Activated CD4-positive, alpha-beta T cell treated with anti-CD3 and anti-CD28 coated beads for 36 hours (primary cell): ENCODE results near the gene EXOC3L2. TPM values are rescaled to one million over a fixed set of nuclear protein-coding genes. Genes with fewer than 3 reads are reported as not detected.

ENCODE experiments used
- ATAC-seq: fragments of 200-7000 bp; cut with Tn5 transposase; one replicate; pipeline ENCODE4 v1.10.0; 2021; ENCODE audit warnings: mild to moderate bottlenecking, moderate library complexity
- CTCF ChIA-PET: fragments of 350-600 bp; sonication (Branson Sonifier 250); formaldehyde crosslinking; loops from one replicate; lab custom pipeline; 2021; ENCODE audit warnings: antibody characterized with exemption; lab: Charles Lee
- POLR2A ChIA-PET: fragments of 350-600 bp; sonication (Branson Sonifier 250); formaldehyde crosslinking; loops from one replicate; lab custom pipeline; 2021; ENCODE audit warnings: antibody characterized with exemption, inconsistent platforms; lab: Charles Lee
- DNase-seq: peaks from one replicate; pipeline ENCODE4 v3.0.0-alpha.2; 2020
- H3K27ac Mint-ChIP-seq: one replicate; pipeline ENCODE4 v1.8.0; 2021; ENCODE audit warnings: mixed read lengths
- H3K27me3 Mint-ChIP-seq: one replicate; pipeline ENCODE4 v1.8.0; 2021; ENCODE audit warnings: mixed read lengths
- H3K36me3 Mint-ChIP-seq: one replicate; pipeline ENCODE4 v1.8.0; 2021; ENCODE audit warnings: low read depth, mixed read lengths
- H3K4me1 Mint-ChIP-seq: one replicate; pipeline ENCODE4 v1.8.0; 2021; ENCODE audit warnings: mixed read lengths
- H3K4me3 Mint-ChIP-seq: one replicate; pipeline ENCODE4 v1.8.0; 2021; ENCODE audit warnings: mild to moderate bottlenecking, moderate library complexity, mixed read lengths
- H3K9me3 Mint-ChIP-seq: one replicate; pipeline ENCODE4 v1.8.0; 2021; ENCODE audit warnings: low read depth, mixed read lengths
- intact Hi-C, 2 experiments: fragments of 100-400 bp; cut with DNase I in 1 of 2; cut with micrococcal nuclease in 1 of 2; formaldehyde crosslinking; loops; one replicate each; pipeline versions ENCODE4 v1.14.2 to v1.15.1; 2022 to 2024; cut with DNase I, micrococcal nuclease
- total RNA-seq, 2 experiments: library from RNA; stranded (reverse); gene quantifications; one replicate each; pipeline ENCODE4 v1.2.3, GENCODE V29; 2021

The EXOC3L2 gene
- total RNA-seq, 2 experiments from 2014 or later = not detected

DNA sequence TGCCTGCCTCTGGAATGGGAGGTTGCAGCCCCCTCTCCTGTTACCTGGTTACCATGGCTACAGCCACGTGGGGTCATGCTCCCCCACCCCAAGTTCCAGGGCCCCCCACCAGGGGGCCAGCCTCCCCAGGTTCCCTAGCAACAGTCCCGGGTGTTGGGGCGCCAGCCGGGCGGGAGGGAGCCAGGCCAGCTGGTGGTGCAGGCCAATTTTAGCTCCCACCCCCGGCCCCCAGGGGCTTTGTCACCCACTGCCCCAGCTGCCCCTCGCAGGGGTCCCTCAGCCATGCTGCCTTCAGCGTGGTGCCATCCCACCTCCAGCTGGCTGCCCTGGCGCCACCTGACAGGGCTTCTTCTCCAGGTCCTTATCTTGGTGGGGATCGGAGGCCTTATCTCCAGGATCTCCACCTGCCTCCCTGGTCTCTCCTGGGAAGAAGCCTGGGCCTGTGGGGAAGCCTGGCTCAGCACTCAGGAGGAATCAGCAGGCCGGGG, 8.9 kb upstream of the EXOC3L2 start:
- Mint-ChIP-seq H3K36me3 (peaks cover 3% of the 10 kb centered on the region), H3K27ac (no peak overlapping the region), H3K4me3 (no peak overlapping the region), H3K4me1 (peaks cover 29% of the 10 kb centered on the region), H3K9me3 (no peaks in the 10 kb centered on the region), H3K27me3 (peaks cover 2% of the 10 kb centered on the region)
- CTCF ChIA-PET = interaction anchor here (0.9 to 1.1 kb wide), 3 partner anchors 64 to 85 kb away, joined by 3 to 5 read pairs (median 4); no protein-coding TSS in a partner anchor
- intact Hi-C loops = loop anchor here in 1 of 2 experiments (5.0 kb wide), 1 partner anchor 83 kb away; no protein-coding TSS in a partner anchor
- DNase-seq = peak; percentile 37
- no peak for ATAC-seq
- POLR2A ChIA-PET = no interaction called here

DNA sequence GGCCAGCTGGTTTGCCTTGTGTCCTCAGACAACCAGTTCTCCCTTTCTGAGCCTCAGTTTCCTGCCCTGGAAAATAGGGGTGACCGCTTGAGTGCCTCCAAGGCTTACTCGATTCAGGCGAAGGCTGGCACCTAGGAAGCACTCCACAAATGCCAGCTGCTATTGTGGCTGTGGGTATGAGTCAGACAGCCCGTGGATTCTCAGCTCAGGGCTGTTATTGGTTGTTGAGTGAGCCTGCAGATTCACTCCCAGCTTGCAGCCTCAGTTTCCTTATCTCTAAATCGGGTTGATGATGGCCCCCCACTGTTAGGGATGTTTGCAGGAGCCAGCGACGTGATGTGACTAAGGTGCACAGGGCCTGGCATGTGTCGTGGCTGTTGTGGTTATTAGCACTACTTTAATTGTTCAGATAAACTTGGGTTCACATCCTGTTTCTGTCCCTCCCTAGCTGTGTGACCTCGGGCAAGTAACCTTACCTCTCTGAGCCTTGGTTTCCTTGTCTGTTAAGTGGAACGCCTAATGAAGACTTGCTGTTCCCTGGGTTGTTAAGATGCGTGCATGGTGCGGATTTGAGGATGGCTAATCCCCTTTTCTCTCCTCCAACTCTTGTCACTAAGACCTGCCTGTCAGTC, 8.3 kb upstream of the EXOC3L2 start:
- intact Hi-C loops = loop anchor here in 1 of 2 experiments (5.0 kb wide), 1 partner anchor 84 kb away; no protein-coding TSS in a partner anchor
- peak; percentile 37 for ATAC-seq
- H3K36me3 Mint-ChIP-seq = peaks cover 3% of the 10 kb centered on the region
- peaks cover 2% of the 10 kb centered on the region for H3K27me3 Mint-ChIP-seq
- no peak overlapping the region for H3K27ac Mint-ChIP-seq
- peaks cover 29% of the 10 kb centered on the region for H3K4me1 Mint-ChIP-seq
- no peaks in the 10 kb centered on the region for H3K9me3 Mint-ChIP-seq
- POLR2A ChIA-PET = no interaction called here
- peak overlapping the region; percentile 77 for H3K4me3 Mint-ChIP-seq
- CTCF ChIA-PET = interaction anchor here (0.7 to 1.4 kb wide), 4 partner anchors 63 to 136 kb away, joined by 3 to 5 read pairs (median 4); partner anchors contain the start of genes BLOC1S3 and TRAPPC6A
- peak; percentile 32 for DNase-seq

DNA sequence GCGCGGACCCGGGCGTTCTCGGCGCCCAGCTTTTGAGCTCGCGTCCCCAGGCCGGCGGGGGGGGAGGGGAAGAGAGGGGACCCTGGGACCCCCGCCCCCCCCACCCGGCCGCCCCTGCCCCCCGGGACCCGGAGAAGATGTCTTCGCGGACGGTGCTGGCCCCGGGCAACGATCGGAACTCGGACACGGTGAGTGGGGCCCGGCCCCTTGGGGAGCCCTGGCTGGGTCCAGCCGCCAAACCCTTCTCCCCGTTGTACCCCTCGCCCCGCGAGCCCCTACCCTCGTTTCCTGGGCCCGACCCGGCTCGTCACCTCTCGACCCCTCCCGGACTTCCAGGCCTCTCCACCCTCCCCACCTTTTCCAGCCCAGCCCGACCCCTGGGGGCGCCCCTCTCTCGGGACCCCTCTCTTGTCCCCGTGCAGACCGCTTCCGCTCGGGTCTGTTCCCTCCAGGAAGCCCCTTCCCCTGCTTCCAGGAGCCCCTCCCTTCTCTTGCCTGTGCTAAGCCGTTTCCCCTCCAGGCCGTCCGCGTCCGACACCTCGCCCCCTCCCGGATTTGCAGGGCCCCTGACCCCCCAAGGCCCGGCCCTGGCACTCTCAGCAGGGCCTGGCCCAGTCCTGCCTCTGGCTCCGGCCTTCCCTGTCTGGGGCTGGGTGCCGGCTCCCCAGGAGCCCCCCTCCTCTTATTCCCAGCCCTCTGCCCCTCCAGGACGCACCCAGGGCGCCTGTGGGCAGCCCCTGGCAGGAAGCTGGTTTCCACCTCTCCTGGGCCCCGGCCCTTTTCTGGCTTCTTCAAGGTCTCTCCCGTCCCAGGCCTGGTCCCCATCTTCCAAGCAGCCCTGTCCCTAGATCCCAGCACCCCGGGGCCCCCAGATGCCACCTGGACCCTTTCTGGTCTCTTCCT, 6.5 kb upstream of the EXOC3L2 start:
- Mint-ChIP-seq H3K4me3 (peak overlapping the region; percentile 77), H3K27ac (peak overlapping the region; percentile 25), H3K27me3 (peaks cover 2% of the 10 kb centered on the region), H3K9me3 (no peaks in the 10 kb centered on the region), H3K4me1 (peaks cover 29% of the 10 kb centered on the region), H3K36me3 (no peaks in the 10 kb centered on the region)
- ChIA-PET POLR2A (no interaction called here), CTCF (interaction anchor here (1.4 kb wide), 1 partner anchor 74 kb away, joined by 3 read pairs; the partner anchor contains the start of genes BLOC1S3 and TRAPPC6A)
- intact Hi-C loops = loop anchor here (1.0 to 5.0 kb wide), 13 partner anchors 57 to 361 kb away; partner anchors contain the start of genes BLOC1S3 (in 1 of the 2), CLASRP (in 1 of the 2), CLPTM1 (in 1 of the 2) and ERCC2 (in 1 of the 2)
- ATAC-seq (peak; percentile 12), DNase-seq (peak; percentile 36)

DNA sequence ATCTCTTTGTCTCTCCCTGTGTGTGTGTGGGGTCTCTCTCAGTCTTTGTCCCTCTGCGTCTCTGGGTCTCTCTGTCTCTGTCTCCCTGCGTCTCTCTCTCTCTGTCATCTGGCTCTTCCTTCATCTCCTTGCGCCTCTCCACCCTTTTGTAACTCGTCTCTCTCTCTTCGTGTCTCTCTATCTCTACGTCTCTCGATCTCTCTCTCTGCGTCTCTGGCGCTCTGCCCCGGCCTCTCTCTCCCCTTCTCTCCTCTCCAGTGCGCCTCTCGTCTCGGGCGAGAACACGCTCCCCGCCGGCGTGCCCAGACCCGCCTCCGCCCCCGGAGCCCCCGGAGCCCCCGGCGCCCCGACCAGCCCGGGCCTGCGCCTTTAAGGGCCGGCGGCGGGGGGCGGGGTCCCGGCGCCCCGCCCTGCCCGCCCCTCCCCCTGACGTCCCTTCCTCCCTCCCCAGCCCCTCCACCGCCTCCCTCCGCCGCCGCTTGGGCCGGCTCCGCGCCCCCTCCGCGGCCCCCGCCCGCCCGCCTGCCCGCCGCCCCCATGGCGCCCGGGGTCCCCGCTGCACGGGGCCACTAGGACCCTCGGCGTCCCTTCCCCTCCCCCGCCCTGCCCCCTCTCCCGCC, 5.7 kb upstream of the EXOC3L2 start, which contains the start of gene MARK4:
MARK4 (plus strand) TSS at position 440 of the 620 bp plus-strand sequence. CDS start 318 bp downstream, outside the sequence.
- H3K27me3 Mint-ChIP-seq = peaks cover 2% of the 10 kb centered on the region
- ChIA-PET POLR2A (no interaction called here), CTCF (no interaction called here)
- peak within 1 kb of the TSS; percentile 77 for H3K4me3 Mint-ChIP-seq
- H3K4me1 Mint-ChIP-seq = peaks cover 29% of the 10 kb centered on the region
- ATAC-seq = peak; percentile 67
- no peaks in the 10 kb centered on the region for H3K36me3 Mint-ChIP-seq
- H3K9me3 Mint-ChIP-seq = no peaks in the 10 kb centered on the region
- peak; percentile 72 for DNase-seq
- H3K27ac Mint-ChIP-seq = peak within 1 kb of the TSS; percentile 76
- intact Hi-C loops = loop anchor here (1.0 to 5.0 kb wide), 13 partner anchors 57 to 361 kb away; partner anchors contain the start of genes BLOC1S3 (in 1 of the 2), CLASRP (in 1 of the 2), CLPTM1 (in 1 of the 2) and ERCC2 (in 1 of the 2)

DNA sequence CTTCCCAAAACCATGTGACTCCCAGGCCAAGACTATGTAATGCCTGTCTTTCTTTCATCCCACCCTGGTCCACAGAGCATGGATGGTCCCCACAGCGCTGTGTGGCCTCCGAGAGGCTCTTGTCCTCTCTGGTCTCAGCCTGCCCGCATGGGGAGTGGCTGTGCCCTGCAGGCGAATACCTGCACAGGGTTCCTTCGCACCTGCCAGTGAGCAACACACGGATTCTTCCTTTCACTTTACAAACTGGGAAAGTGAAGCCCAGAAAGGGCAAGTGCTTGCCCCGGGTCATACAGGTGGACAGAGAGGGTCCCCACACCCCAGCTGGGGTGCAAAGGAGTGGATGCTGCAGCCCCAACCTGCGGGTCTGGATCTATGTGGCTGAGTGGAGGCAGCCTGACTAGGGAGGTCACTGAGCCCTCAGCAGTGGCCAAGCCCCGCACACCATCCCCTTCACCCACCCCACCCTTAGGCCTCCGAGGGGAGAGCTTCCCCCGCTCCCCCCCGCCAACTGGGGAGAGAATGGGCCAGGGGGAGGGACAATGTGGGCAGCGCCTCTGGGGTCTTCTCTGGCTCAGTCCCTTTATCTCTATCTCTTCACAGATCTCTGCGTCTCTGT, 5.1 kb upstream of the EXOC3L2 start:
- no peaks in the 10 kb centered on the region for H3K9me3 Mint-ChIP-seq
- no peak for ATAC-seq
- CTCF ChIA-PET = interaction anchor here (0.6 to 2.4 kb wide), 7 partner anchors 10 to 261 kb away, joined by 3 to 13 read pairs (median 4); partner anchors contain the start of genes BLOC1S3 and TRAPPC6A
- H3K27me3 Mint-ChIP-seq = peaks cover 2% of the 10 kb centered on the region
- peak overlapping the region; percentile 74 for H3K4me3 Mint-ChIP-seq
- intact Hi-C loops = loop anchor here (2.0 to 5.0 kb wide), 3 partner anchors 87 to 218 kb away; partner anchors contain the start of gene ZNF296 (in 1 of the 2)
- DNase-seq = peak; percentile 11
- peaks cover 29% of the 10 kb centered on the region for H3K4me1 Mint-ChIP-seq
- peak overlapping the region; percentile 76 for H3K27ac Mint-ChIP-seq
- H3K36me3 Mint-ChIP-seq = no peaks in the 10 kb centered on the region
- POLR2A ChIA-PET = no interaction called here

DNA sequence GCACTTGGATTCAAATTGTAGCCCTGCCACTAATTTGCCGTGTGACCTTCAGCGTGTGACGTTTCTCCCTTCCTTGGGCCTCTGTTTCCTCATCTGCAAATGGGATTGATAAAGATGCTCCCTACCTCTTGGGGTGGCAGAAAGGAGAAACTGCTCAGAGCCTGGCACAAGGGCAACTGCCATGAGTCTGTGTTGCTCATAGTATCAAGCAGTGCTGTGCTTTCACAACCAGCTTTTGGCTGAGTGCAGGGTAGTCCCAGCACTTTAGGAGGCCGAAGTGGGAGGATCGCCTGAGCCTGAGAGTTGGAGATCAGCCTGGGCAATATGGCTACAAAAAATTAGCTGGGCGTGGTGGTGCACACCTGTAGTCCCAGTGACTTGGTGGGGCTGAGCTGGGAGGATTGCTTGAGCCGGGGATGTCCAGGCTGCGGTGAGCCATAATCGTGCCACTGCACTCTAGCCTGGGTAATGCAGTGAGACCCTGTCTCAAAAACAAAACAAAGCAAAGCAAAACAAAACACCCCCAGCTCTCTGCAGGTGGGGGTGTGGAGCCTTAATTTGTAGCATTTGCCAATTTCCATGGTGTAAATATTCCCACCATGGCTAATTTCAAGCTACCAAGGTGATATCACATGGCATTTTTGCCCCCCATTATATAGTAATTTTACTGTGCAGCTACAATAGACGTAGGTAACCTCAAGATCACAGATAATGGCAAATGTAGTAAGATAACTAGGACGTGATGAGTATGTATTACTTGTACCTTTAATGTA, 4.2 kb upstream of the EXOC3L2 start:
- no peaks in the 10 kb centered on the region for H3K9me3 Mint-ChIP-seq
- ATAC-seq (no peak), DNase-seq (no peak)
- ChIA-PET POLR2A (no interaction called here), CTCF (interaction anchor here (0.6 to 2.4 kb wide), 8 partner anchors 10 to 261 kb away, joined by 3 to 13 read pairs (median 4); partner anchors contain the start of genes BLOC1S3 and TRAPPC6A)
- H3K36me3 Mint-ChIP-seq = no peaks in the 10 kb centered on the region
- intact Hi-C loops = loop anchor here (2.0 to 5.0 kb wide), 5 partner anchors 63 to 219 kb away; partner anchors contain the start of gene ZNF296 (in 1 of the 2)
- H3K27me3 Mint-ChIP-seq = peaks cover 6% of the 10 kb centered on the region
- peaks cover 26% of the 10 kb centered on the region for H3K4me1 Mint-ChIP-seq
- H3K4me3 Mint-ChIP-seq = no peak overlapping the region
- no peak overlapping the region for H3K27ac Mint-ChIP-seq

DNA sequence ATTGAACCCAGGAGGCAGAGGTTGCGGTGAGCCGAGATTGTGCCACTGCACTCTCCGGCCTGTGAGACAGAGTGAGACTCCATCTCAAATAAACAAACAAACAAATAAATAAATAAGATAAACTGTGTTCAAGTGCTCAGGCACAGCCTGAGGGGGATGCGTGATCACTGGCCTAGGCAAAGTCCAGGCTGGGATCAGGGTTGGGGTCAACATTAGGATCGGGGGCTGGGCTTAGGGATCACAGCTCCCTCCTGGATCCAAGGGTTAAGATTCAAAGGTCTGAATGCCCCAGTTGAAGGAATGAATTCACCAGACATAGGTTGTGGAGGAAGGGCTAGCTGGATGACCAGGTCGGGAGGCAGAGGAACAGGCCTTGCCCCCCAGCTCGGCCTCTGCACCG, 1.9 kb upstream of the EXOC3L2 start:
- DNase-seq (no peak), ATAC-seq (no peak)
- H3K4me3 Mint-ChIP-seq = no peak overlapping the region
- POLR2A ChIA-PET = no interaction called here
- no peaks in the 10 kb centered on the region for H3K36me3 Mint-ChIP-seq
- H3K27me3 Mint-ChIP-seq = peaks cover 8% of the 10 kb centered on the region
- CTCF ChIA-PET = interaction anchor here (0.7 to 1.3 kb wide), 2 partner anchors 64 to 265 kb away, joined by 3 read pairs; no protein-coding TSS in a partner anchor
- no peak overlapping the region for H3K27ac Mint-ChIP-seq
- H3K4me1 Mint-ChIP-seq = peaks cover 5% of the 10 kb centered on the region
- intact Hi-C loops = no loop called here
- no peaks in the 10 kb centered on the region for H3K9me3 Mint-ChIP-seq

DNA sequence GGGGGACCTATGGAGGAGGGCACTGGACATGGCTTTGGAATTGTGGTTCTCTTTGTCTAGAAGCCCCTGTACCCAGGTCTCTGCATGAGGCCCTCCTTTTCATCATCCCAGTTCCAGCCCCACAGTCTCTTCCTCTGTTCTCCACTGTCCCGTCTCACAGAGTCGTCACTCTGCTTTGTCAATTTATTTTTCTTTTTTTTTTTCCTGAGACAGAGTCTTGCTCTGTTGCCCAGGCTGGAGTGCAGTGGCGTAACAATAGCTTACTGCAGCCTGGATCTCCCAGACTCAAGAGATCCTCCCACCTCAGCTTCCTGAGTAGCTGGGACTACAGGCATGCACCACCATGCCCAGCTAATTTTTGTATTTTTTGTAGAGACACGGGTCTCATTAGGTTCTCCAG, 619 bp upstream of the EXOC3L2 start:
- peaks cover 3% of the 10 kb centered on the region for H3K4me1 Mint-ChIP-seq
- ChIA-PET POLR2A (interaction anchor here (0.6 kb wide), 1 partner anchor 242 kb away, joined by 4 read pairs; no protein-coding TSS in a partner anchor), CTCF (interaction anchor here (0.7 kb wide), 1 partner anchor 11 kb away, joined by 3 read pairs; no protein-coding TSS in a partner anchor)
- peaks cover 11% of the 10 kb centered on the region for H3K27me3 Mint-ChIP-seq
- no peaks in the 10 kb centered on the region for H3K9me3 Mint-ChIP-seq
- no peaks in the 10 kb centered on the region for H3K36me3 Mint-ChIP-seq
- no peak for DNase-seq
- H3K4me3 Mint-ChIP-seq = no peak overlapping the region
- H3K27ac Mint-ChIP-seq = no peak overlapping the region
- no peak for ATAC-seq
- intact Hi-C loops = no loop called here

DNA sequence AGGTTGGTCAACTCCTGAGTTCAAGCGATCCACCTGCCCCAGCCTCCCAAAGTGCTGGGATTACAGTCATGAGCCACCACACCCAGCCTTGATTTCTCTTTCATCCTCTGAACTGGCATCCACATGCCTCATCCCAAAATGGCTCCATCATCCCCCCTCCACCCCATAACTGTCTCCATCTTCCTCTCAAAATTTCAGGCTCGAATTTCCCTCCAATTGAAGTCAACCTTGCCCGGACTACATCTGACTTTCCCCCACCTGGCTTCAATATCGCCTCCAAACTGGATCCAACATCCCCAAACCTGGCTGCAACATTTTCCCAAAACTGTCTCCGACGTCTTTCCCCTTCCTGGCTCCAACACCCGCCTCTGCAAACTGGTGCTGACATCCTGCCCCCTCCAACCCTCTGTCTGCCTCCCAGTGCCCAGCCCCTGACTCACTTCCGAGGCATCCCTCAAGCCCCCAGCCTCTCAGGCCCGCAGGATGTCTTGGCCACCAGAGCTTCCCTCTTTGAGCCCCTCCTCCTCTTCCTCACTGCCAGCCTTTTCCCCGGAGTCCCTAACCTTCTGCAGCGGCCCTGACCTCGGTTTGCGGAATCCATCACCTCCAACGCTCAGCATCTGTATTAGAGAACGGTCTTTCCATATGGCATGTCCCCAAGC, 943 bp downstream of the EXOC3L2 start:
- intact Hi-C loops = no loop called here
- ATAC-seq = no peak
- Mint-ChIP-seq H3K36me3 (no peaks in the 10 kb centered on the region), H3K9me3 (no peaks in the 10 kb centered on the region), H3K4me3 (no peak overlapping the region), H3K27me3 (peaks cover 9% of the 10 kb centered on the region), H3K4me1 (no peaks in the 10 kb centered on the region), H3K27ac (no peak overlapping the region)
- POLR2A ChIA-PET = no interaction called here
- CTCF ChIA-PET = interaction anchor here (0.8 to 1.0 kb wide), 2 partner anchors 13 to 96 kb away, joined by 3 read pairs; no protein-coding TSS in a partner anchor
- DNase-seq = no peak
